PC-9 (cell line): ENCODE data around the gene HAUS6. TPM values are rescaled to one million over a fixed set of nuclear protein-coding genes. Genes with fewer than 3 reads are reported as not detected.
A peak's percentile ranks its signal among the peaks of the same experiment; 100 is the strongest.

Source experiments
- BruUV-seq: library from RNA; stranded (reverse); fragments of 400-500 nt; replicated peaks from 2 replicates; lab custom pipeline; 2021; lab: Mats Ljungman, UMichigan
- CTCF ChIA-PET: fragments of 300-600 bp; sonication (Branson Sonifier 250); formaldehyde crosslinking; loops from one replicate; lab custom pipeline; 2022; ENCODE audit warnings: antibody characterized with exemption; lab: Charles Lee
- POLR2A ChIA-PET: fragments of 300-600 bp; sonication (Branson Sonifier 250); formaldehyde crosslinking; loops from one replicate; lab custom pipeline; 2022; ENCODE audit warnings: antibody characterized with exemption; ENCODE audit not compliant: unreplicated experiment; lab: Charles Lee
- DNase-seq, 2 experiments: peaks; one replicate each; pipeline versions ENCODE4 v3.0.0 to v3.0.0-alpha.2; 2015 to 2022; ENCODE audit warnings: mixed read lengths in 1 of 2
- H2AFZ ChIP-seq: fragments of 200-600 bp; sonication (generic); 2 replicates; pipeline ENCODE4 v1.8.1; 2017; ENCODE audit warnings: antibody characterized with exemption
- H3F3A ChIP-seq: fragments of 200-600 bp; sonication (generic); 2 replicates; pipeline ENCODE4 v1.8.1; 2017; ENCODE audit warnings: antibody characterized with exemption, mild to moderate bottlenecking, low read depth; ENCODE audit not compliant: insufficient read depth
- H3K27ac ChIP-seq: fragments of 200-600 bp; sonication (generic); 2 replicates; pipeline ENCODE4 v1.6.1; 2016; ENCODE audit warnings: mixed run types
- H3K27me3 ChIP-seq: fragments of 200-600 bp; sonication (generic); 2 replicates; pipeline ENCODE4 v1.6.1; 2016; ENCODE audit warnings: low read depth, mixed run types; ENCODE audit not compliant: insufficient read depth
- H3K36me3 ChIP-seq: fragments of 200-600 bp; sonication (generic); 2 replicates; pipeline ENCODE4 v1.6.1; 2016; ENCODE audit warnings: low read depth, mixed run types
- H3K4me1 ChIP-seq: fragments of 200-600 bp; sonication (generic); replicated peaks from 2 replicates; pipeline ENCODE4 v1.6.1; 2016; ENCODE audit warnings: mixed run types; ENCODE audit not compliant: insufficient read depth
- H3K4me2 ChIP-seq: fragments of 200-600 bp; sonication (generic); 2 replicates; pipeline ENCODE4 v1.6.1; 2017; ENCODE audit warnings: mixed run types
- H3K4me3 ChIP-seq: fragments of 200-600 bp; sonication (generic); 2 replicates; pipeline ENCODE4 v1.6.1; 2016; ENCODE audit warnings: mixed run types
- H3K79me2 ChIP-seq: fragments of 200-600 bp; sonication (generic); 2 replicates; pipeline ENCODE4 v1.6.1; 2017; ENCODE audit warnings: low read depth, mixed run types
- H3K9me2 ChIP-seq: fragments of 200-600 bp; sonication (generic); 2 replicates; pipeline ENCODE4 v1.8.1; 2017; ENCODE audit warnings: mild to moderate bottlenecking; ENCODE audit not compliant: insufficient read depth
- H3K9me3 ChIP-seq: fragments of 200-600 bp; sonication (generic); 2 replicates; pipeline ENCODE4 v1.8.1; 2016; ENCODE audit warnings: low read depth; ENCODE audit not compliant: insufficient read depth
- H4K20me1 ChIP-seq: fragments of 200-600 bp; sonication (generic); 2 replicates; pipeline ENCODE4 v1.8.1; 2017; ENCODE audit not compliant: insufficient read depth
- CTCF ChIP-seq: fragments of 200-600 bp; sonication (generic); conservative IDR thresholded peaks from 2 replicates; pipeline ENCODE4 v1.6.1; 2017; ENCODE audit warnings: mixed run types, antibody characterized with exemption, mild to moderate bottlenecking, moderate library complexity
- EZH2 ChIP-seq: fragments of 200-600 bp; sonication (generic); IDR thresholded peaks from 2 replicates; pipeline ENCODE4 v1.8.0; 2017; ENCODE audit warnings: antibody characterized with exemption, low read depth
- intact Hi-C: fragments of 100-400 bp; cut with micrococcal nuclease; formaldehyde crosslinking; loops from one replicate; pipeline ENCODE4 v1.10.0; 2022; ENCODE audit not compliant: unreplicated experiment
- total RNA-seq: library from RNA; stranded (reverse); gene quantifications from 2 replicates; pipeline ENCODE4 v1.2.3, GENCODE V29; 2021

HAUS6 gene
- total RNA-seq, 1 experiment from 2014 or later: 19.1 TPM

DNA sequence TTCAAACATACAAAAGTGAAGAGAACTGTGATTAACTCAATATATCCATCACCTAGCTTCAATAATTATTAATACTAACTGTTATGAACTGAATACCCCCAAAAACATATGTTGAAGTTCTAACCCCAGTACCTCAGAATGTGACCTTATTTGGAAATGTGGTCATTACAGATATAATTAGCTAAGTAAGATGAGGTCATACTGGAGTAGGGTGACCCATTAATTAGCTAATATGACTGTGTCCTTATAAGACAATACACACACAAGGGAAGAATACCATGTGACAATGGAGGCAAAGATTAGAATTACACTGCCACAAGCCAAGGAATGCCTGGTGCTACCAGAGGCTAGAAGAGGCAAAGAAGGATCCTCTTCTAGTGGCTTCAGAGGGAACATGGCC, 45.7 kb downstream of the HAUS6 start:
- no peaks in the 10 kb centered on the region for H4K20me1 ChIP-seq
- CTCF ChIA-PET: no interaction called here
- BruUV-seq: no TSS peak
- H3K79me2 ChIP-seq: no peaks in the 10 kb centered on the region
- DNase-seq: no peak
- H3K27ac ChIP-seq: no peak overlapping the region
- H3K36me3 ChIP-seq: peaks cover 5% of the 10 kb centered on the region; the same call in 1 of the 2 replicates
- H3K27me3 ChIP-seq: no peaks in the 10 kb centered on the region
- intact Hi-C loops: no loop called here
- TF ChIP-seq CTCF: no peak
- H3K4me3 ChIP-seq: no peak overlapping the region
- no peaks in the 10 kb centered on the region for H3F3A ChIP-seq
- no peak overlapping the region for H2AFZ ChIP-seq
- no peaks in the 10 kb centered on the region for H3K4me1 ChIP-seq
- H3K9me3 ChIP-seq: no peaks in the 10 kb centered on the region
- POLR2A ChIA-PET: no interaction called here
- H3K4me2 ChIP-seq: no peak overlapping the region
- H3K9me2 ChIP-seq: no peaks in the 10 kb centered on the region

- H3K36me3 ChIP-seq: no peaks in the 10 kb centered on the region
- no peaks in the 10 kb centered on the region for H4K20me1 ChIP-seq
- BruUV-seq: no TSS peak
- no peaks in the 10 kb centered on the region for H3K27me3 ChIP-seq
- no peaks in the 10 kb centered on the region for H3K9me3 ChIP-seq
- H3K4me2 ChIP-seq: peak overlapping the region; percentile 91
- ChIA-PET CTCF (no interaction called here), POLR2A (no interaction called here)
- peaks cover 24% of the 10 kb centered on the region for H3K4me1 ChIP-seq
- intact Hi-C loops: loop anchor here (5.0 kb wide), 1 partner anchor 36 kb away; no protein-coding TSS in a partner anchor
- peaks cover 16% of the 10 kb centered on the region for H3F3A ChIP-seq
- peak overlapping the region; percentile 92 for H3K4me3 ChIP-seq
- H3K79me2 ChIP-seq: peaks cover 24% of the 10 kb centered on the region
- H3K27ac ChIP-seq: no peak overlapping the region
- TF ChIP-seq CTCF (no peak), EZH2 (no peak)
- no peak for DNase-seq
- H3K9me2 ChIP-seq: no peaks in the 10 kb centered on the region
- 0 out of 2 replicates have a peak overlapping the region, but pooled peaks have one; percentile 96 for H2AFZ ChIP-seq
Observed at GRCh38 chr9:19050637-19051591, 51.8 kb downstream of the HAUS6 start.

GRCh38 chr9:19049917-19050636, 52.6 kb downstream of the HAUS6 start:
- Histone ChIP-seq H3F3A (peaks cover 16% of the 10 kb centered on the region), H4K20me1 (no peaks in the 10 kb centered on the region), H3K4me3 (peak overlapping the region; percentile 92), H3K4me2 (peak overlapping the region; percentile 91), H2AFZ (peak overlapping the region; percentile 96), H3K9me3 (no peaks in the 10 kb centered on the region), H3K27me3 (no peaks in the 10 kb centered on the region), H3K27ac (peak overlapping the region; percentile 78), H3K36me3 (no peaks in the 10 kb centered on the region), H3K4me1 (peaks cover 24% of the 10 kb centered on the region), H3K79me2 (peaks cover 24% of the 10 kb centered on the region), H3K9me2 (no peaks in the 10 kb centered on the region)
- CTCF ChIA-PET: interaction anchor here (0.7 kb wide), 1 partner anchor 218 kb away, joined by 3 read pairs; no protein-coding TSS in a partner anchor
- TF ChIP-seq CTCF (no peak), EZH2 (no peak)
- intact Hi-C loops: loop anchor here (1.0 to 5.0 kb wide), 3 partner anchors 37 to 407 kb away; partner anchors contain the start of gene HAUS6
- POLR2A ChIA-PET: no interaction called here
- DNase-seq: peak in 1 of 2 experiments; percentile 1
- BruUV-seq: TSS peak; percentile 79
